Activated CD4-positive, alpha-beta T cell treated with anti-CD3 and anti-CD28 coated beads, Interleukin-2, Interleukin-6, amounts not matched to agents 100 ng/mL and 50 ng/mL, durations not matched to agents 16 hours and 8 hours (primary cell): ENCODE measurements around the gene UBE2J2.

ENCODE experiments used
- DNase-seq: peaks from one replicate; pipeline ENCODE4 v3.0.0-alpha.2; 2020

Gene UBE2J2

DNA sequence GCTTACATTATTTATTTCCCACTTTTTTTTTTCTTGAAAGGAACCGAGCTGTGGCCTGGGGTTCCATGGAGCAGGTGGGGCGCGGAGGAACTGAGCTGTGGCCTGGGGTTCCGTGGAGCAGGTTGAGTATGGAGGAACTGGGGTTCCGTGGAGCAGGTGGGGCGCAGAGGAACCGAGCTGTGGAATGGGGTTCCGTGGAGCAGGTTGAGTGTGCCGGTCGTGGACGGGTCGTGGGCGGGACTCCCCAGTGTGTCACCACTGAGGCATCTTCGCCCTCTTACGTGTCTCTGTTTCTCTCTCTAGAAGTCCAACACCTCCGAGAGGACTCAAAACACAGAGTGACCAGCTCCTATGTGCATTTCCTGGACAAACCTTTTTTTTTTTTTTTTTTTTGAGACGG is 5.4 kb upstream of the UBE2J2 start:
- no peak for DNase-seq

GRCh38 chr1:1278620-1279019 is 5.0 kb upstream of the UBE2J2 start:
- no peak for DNase-seq

- DNase-seq = no peak
These were observed 2.2 kb upstream of the UBE2J2 start for GRCh38 chr1:1275836-1276235.

GRCh38 chr1:1274931-1275431 is 1.3 kb upstream of the UBE2J2 start:
- DNase-seq = no peak

DNA sequence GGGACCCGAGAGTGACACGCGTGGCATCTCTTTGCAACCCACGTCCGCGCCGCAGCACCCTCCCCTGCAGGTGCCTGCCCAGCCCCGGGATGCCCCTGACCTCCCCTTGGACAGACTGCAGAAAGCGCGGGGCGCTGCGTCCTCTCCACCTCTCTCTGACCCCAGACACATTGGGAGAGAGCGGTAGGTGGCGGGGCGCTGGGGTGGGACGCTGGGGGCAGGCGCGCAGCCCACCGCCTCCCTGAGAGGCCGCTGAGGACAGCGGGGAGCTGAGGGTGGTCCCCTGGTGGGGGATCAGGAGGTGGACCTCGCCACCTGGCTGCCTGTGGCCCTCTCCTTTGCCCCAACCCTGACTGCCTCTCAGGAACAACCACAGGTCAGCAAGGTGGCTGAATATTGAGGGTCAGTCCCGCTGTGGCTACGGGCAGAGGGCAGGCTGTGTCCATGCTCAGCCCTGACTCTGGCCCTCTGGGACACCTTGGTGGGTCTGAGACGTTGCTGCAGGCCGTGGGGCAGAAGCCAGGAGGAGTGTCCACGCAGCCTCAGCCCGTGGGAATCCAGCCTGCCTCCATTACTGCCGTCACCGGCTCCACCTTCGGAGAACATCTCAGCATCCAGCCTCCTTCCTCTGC is 761 bp upstream of the UBE2J2 start:
- no peak for DNase-seq

- no peak for DNase-seq
These were observed 494 bp downstream of the UBE2J2 start for GRCh38 chr1:1273209-1273511.

GRCh38 chr1:1272341-1273208 is 1.1 kb downstream of the UBE2J2 start:
- DNase-seq = no peak

DNA sequence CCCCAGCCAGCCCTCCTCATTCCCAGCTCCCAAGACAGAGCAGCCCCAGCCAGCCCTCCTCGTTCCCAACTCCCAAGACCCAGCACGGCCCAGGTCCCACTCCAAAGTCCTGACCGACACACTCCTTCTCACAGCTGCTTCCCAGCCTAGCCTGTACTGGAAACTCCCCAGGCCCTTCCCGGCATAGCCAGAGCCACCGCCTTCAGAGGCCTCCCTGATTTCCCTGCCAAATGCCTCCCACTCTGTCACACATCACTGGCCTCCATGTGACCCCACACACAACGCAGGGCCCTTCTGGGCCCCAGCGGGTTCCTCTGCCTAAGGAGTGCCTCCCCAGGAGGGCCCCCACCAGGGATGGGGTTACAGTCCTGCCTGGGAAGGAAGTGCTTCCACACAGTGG is 2.8 kb downstream of the UBE2J2 start:
- no peak for DNase-seq

- no peak for DNase-seq
These were observed 5.4 kb downstream of the UBE2J2 start for GRCh38 chr1:1268284-1268682.

DNA sequence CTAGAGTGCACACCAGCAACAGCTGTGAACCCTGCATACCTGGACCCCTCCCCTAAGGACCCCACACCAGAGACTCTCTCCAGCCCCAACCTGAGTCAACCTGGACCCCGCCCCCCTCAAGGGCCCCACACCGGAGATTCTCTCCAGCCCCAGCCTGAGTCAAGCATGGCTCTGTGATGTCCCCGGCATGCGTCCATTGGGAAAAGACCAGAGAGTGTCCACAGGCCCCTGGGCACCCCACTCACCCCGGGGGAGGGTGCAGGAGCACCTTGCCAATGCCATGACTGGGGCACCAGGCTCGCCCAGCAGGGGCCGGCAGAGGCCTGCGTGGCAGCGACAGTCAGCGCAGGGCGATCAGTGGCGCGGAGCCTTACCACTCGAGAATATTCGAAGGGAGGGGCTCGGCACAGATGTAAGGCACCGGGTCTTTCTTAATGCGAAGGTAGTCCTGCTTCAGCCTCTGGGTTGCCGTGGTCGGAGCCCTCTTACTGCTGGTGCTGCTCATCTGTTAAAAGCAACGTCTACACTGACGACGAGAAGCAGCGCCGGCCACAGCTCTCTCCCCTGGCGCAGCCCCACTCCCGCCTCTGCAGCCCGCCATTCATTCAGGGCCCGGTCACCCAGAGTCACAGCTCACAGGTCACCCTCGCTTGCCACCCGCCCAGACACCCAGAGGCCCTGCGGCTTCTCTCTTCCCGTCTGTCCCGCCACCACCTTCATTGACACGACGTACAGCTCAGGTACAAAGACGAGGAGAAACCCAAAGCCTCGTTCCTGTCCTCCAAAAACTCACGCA is 6.0 kb downstream of the UBE2J2 start:
- no peak for DNase-seq

DNA sequence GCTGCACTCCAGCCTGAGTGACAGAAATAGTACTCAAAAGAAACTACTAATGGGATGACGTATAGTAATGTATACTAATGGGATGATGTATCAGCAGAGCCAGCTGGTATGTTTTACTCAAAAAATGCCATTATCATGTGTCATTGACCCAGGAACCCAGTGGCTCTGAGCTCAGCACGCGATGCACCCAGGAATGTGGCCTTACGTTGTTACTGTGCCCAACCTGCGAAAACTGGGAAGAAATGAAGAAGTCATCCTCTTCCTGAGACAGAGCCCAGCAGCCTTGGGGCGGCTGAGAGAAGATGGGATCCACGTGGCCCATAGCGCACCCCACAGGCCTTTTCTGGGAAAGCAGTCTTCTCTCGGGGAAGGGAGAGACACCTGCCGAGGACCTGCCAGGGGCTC is 8.8 kb downstream of the UBE2J2 start:
- DNase-seq = no peak

DNA sequence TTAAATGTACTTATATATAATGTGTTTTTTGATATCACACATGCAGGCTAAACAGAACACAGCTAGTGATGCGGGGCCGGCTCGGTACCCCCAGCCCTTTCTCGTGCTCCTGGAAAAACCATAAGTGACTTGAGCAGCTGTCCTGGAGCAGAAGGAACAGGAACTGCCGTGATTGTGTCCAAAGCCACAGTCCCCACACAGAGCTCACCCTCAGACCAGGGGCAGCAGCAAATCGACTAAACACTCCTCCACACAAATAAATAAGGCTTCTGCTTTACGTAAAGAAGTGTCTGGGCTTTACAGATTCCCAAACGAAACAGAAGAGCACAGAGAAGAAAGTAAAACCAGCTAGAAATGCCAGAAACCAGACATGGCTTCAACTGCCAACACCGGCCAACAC is 9.6 kb downstream of the UBE2J2 start:
- no peak for DNase-seq

GRCh38 chr1:1262758-1263157 is 10.9 kb downstream of the UBE2J2 start:
- DNase-seq = no peak

DNA sequence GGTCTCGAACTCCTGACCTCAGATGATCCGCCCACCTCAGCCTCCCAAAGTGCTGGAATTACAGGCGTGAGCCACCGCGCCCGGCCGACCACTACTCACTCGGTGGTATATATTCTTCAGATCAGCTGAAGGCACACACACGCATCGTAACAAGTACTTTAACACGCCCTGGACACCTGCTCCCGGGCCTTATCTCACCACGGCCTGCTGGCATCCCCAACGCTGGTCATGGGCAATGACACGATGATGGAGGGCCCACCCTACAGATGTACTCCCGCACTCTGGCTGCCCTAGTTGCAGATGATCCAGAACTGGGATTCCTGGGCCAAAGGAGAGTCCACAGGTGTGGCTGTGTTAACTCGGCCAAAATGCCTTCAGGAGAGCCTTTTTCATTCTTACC is 11.6 kb downstream of the UBE2J2 start:
- DNase-seq = no peak

DNA sequence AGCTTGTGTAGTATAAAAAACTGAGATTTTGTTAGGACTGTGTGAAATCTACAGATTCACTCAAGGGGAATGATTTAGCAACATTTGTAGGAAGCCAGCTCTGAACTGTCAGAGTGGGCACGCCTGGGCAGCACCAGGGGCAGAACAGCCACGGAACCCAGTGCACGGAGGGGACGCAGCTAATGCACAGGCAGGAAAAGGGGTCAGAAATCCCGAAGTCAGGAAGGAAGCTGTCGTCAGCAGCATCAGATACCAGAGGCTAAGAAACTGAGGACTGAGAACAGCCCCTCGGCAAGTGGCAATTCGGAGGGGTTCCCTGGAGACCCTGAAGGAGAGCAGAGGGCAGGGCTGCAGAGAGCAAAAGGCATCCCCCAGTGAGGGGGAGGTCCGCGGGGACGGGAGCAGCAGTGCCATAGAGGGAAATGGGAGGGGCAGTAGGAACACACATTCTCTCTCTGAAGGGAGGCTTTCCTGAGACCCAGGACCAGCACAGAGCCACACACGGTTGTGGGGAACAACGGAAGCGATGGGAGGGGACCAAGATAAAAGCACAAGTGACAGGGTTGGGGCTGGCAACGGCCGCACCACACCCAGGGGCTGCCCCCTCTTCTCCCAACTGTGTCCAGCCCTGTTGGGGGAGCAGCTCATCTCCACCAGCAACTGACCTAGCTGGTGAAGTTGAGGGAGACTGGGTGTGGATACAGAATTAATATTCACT is 12.7 kb downstream of the UBE2J2 start:
- no peak for DNase-seq

DNA sequence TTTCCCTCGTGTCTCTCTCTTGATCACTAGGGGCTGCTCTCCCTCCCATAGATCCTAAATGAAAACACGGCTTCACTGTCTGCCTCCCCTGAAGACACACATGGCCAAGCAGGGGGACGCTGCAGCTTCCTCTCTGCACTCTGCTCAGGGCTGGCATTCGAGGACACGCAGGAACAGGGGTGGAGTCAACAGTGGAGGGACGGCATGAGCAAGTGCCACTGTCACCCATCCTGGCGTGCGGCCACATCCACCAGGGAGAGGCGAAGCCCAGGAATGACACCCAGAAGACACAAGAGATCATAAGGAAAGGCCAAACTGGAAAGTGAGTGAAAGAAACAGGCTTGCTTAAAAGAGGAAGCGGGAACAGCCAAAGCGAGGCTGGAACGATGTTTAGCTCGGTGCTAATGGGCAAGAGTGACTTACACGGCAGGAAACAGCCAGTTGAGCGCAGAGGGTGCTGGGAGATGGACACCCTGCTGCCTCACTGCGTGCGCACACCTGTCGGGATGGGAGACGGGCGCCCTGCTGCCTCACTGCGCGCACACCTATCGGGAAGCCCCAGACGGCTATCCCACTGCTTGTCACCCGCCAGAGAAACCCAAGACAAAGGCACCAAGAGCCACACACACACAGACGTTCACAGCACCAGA is 13.6 kb downstream of the UBE2J2 start:
- DNase-seq = no peak

- DNase-seq = no peak
These were observed 14.1 kb downstream of the UBE2J2 start for GRCh38 chr1:1259540-1259939.

DNA sequence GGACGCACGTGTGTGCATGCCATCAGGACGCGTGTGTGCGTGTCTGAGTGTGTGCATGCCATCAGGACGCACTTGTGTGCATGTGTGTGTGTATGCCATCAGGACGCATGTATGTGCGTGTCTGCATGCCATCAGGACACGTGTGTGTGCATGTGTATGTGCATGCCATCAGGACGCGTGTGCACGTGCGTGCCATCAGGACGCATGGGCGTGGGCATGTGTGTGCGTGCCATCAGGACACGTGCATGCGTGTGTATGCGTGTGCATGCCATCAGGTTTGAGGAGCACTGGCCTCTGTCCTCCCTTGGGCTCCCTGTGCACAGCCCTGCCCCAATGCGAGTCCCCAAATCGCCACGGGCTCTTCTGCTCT is 14.6 kb downstream of the UBE2J2 start:
- DNase-seq = no peak

DNA sequence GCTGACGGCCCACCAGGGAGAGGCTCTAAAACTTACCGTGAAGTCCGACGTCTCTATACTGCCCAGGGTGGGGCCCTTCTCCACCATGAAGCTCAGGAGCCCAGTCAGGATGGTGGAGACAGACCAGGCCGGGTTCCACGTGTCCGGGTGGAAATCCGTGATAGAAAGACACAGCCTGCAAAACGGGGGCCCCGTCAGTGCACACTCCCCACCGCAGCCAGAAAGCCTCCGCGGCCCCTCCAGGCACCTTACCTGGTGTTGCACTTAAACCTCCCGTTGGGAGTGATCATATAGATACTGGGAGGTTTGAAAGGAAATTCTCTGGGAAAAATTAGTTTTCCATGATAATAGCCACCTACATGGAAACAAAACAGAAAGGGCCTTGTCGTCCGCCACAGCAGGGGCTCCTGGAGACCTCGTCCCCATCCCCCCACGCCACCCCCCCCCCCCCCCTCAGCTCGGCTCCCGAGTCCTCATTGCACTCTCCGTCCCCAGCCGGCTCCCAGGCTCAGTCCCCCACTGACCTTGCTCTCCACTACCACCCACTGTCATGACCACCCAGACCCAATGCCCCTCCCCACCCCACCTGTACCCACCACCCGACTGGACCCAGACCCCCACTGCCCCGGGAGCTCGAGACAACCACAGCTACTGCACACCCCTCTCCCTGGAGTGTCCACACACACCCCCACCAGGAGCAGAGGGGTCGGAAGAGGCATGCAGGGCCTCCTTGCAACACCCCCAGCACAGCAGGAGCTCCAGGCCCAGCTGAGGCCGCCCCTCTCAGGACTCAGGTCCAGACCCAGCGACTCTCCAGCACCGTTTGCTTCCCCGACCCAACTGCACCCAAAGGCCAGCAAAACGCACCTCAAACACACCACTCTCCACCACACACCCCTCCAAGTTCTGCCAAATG is 16.4 kb downstream of the UBE2J2 start:
- no peak for DNase-seq

GRCh38 chr1:1255611-1256010 is 18.0 kb downstream of the UBE2J2 start:
- no peak for DNase-seq

- DNase-seq = no peak
These were observed 18.6 kb downstream of the UBE2J2 start for GRCh38 chr1:1255078-1255477.

- DNase-seq = no peak
These were observed 19.0 kb downstream of the UBE2J2 start for GRCh38 chr1:1254667-1254998.
